NCI-H1436 treated with DMSO at 0.1 percent for 48 hours (cell line): ENCODE results near the gene MAPKAPK2.

ENCODE experiments used
- DNase-seq: peaks from one replicate; lab custom pipeline; 2025; lab: John Stamatoyannopoulos, UW

MAPKAPK2 gene

DNA sequence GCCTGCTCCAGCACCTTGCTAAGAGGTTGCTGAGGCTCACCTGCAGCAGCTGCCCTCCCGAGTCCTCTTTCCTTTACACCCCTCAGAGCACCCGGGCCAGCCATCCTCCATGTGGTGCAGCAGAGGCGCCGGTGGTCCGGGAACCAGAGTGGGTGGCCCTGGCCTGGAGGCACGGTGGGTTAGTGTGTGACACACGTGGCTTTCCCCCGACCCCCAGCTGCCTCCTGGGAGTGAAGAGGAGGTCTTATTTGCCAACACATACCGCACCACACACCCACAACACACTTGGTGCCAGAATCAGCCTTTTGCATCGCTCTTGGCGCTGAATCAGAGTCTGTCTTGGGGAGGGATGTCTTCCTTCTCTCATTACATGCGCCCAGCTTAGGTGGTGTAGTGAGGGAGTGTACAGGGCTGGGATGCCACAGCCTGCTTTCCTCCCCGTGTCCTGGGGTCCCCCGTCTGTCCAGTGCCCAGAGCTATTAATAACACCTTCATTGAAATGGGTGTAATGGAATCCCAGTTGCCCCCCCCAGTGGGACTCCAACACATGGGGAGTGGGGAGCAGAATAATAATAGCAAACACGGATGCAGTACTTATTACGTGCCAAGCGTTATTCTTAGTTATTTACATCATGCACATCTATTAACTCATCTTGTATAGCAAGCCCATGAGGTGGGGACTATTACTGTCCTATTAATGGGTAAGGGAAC is 38.2 kb downstream of the MAPKAPK2 start:
- no peak for DNase-seq

DNA sequence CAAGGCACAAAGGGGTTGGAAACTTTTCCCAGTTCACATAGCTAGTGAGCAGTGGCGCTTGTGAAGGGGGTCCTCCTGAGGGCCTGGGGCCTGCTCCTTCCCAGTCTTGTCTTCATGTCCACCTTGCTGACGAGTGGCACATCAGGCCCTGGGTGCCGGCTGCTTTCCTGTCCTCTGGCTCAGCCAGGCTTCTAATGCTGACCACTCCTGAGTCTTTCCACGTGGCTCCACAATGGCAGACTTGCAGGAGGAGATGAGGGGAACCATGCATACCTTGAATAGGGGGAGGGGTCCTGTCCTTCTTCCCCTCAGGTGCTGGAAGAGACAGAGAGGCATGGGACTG is 38.7 kb downstream of the MAPKAPK2 start:
- no peak for DNase-seq

DNA sequence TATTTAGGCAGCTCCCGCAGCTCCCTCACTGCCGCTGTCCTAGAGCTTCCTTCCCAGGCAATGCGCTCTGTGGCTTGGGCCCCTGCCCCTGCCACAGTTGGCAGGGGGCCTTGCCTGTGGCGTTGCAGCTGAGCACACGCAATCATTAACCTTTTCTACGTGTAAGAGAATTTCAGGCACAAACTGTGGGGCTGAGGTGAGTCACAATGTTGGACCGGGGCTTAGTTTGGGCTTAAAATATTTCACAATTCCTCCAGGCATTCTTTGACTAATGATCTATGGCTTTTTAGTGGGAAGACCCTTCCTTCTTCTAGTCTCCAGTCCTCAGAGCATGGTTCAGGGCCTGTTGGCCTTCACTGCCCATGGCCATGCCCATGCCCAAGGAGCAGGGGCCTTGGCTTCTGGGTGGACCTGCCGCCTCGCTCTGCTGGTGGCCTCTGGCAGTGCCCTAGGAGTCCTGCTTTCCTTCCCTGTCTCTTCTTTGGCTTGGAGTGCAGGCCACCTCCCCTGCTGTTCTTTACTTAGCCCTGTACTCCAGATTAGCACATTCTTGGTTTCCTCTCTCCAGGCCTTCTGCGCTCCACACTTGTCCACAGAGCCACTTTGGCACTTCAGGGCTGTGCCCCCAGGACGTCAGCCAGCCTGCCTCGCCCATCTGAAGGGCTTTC is 39.2 kb downstream of the MAPKAPK2 start:
- DNase-seq, result no peak

DNA sequence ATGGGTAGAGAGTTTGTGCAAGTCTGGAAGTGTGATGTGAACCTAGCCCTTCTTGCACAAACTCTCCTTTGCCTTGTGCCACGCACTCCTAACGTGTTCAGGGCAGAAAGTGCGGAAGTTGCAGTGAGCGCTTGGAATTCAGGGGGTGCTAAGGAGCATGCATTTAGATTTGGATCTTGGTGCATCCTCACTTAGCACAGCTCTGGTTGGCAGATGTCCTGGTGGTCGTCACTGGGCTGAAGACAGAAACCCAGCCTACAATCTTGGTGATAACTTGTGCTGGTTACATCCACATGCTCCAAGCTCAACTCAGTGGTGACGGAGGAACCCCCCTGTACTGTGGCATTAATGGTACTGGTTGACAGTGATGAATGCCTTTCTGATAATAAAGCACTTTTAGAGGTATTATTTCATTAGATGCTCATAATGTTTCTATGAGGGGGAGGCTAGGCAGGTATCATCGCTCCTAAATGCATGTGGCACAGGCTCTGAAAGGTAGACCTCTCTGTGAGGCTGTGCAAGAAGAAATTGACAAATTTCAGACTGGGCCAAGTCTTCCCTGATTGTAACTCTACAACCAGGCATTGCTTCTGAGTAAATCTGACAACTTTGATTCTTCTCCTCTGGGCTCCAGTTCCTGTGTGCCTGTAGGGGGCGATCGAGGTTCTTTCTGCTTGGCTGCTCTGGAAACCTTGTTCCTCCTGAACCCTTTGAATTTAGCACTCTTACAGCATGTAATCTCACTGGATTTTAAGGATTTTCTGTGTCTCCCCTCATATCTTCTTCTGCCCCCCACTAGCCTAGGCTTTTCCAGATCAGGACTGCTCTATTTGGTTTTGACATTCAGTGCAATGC is 40.6 kb downstream of the MAPKAPK2 start:
- no peak for DNase-seq

DNA sequence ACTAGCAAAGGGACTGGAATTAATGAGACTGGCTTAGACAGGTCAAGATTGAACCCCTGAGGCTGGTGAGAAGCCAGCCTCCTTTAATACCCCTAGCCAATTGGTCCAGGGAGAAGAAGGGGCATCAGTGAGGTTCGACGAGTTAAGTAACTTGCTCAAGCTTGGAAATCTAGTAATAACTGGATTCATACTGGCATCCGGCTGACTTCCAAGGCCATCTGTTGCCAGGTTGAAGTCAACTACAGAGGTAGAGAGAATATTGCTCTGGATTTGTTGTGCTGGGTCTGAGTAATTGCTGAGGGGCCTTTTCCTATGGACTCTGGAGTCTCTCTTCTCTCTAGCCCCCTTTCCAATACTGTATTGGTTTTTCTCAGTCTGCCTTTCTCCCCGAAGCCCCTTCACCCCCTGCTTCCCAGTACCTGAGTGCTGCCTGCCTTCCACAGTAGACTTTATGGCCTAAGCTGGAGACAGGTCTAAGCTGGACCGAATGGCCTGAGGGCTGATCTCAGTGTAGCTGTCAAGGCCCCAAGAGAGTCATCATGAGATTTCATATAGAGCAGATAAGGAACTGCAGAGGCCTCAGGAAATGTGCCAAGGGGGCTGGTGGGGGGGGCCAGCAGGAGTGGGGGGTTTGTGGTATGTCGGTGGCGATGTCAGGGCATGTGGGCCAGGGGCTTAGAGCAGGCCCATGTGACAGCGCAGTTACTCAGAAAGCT is 43.4 kb downstream of the MAPKAPK2 start:
- no peak for DNase-seq

DNA sequence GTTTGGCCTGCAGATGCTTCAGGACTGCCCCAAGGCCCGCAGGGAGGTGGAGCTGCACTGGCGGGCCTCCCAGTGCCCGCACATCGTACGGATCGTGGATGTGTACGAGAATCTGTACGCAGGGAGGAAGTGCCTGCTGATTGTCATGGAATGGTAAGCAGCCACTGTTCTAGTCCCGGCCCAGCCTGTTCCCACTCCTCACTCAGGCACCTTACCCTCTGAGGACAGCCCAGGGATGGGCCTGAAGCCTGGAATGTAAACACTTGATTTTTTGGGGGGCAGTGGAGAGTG is 43.9 kb downstream of the MAPKAPK2 start:
- no peak for DNase-seq

- no peak for DNase-seq
These were observed 44.3 kb downstream of the MAPKAPK2 start for GRCh38 chr1:206729050-206729449.

GRCh38 chr1:206729507-206729906 is 44.8 kb downstream of the MAPKAPK2 start:
- no peak for DNase-seq

GRCh38 chr1:206732508-206732907 is 47.8 kb downstream of the MAPKAPK2 start:
- DNase-seq, result no peak

GRCh38 chr1:206732992-206733391 is 48.3 kb downstream of the MAPKAPK2 start:
- no peak for DNase-seq

GRCh38 chr1:206734499-206735142 is 49.9 kb downstream of the MAPKAPK2 start:
- no peak for DNase-seq

- DNase-seq, result no peak
These were observed 50.9 kb downstream of the MAPKAPK2 start for GRCh38 chr1:206735553-206736031.

GRCh38 chr1:206736878-206737728 is 52.4 kb downstream of the MAPKAPK2 start:
- no peak for DNase-seq

- DNase-seq, result no peak
These were observed 53.1 kb downstream of the MAPKAPK2 start for GRCh38 chr1:206737729-206738201.

- no peak for DNase-seq
These were observed 54.0 kb downstream of the MAPKAPK2 start for GRCh38 chr1:206738370-206739366.

DNA sequence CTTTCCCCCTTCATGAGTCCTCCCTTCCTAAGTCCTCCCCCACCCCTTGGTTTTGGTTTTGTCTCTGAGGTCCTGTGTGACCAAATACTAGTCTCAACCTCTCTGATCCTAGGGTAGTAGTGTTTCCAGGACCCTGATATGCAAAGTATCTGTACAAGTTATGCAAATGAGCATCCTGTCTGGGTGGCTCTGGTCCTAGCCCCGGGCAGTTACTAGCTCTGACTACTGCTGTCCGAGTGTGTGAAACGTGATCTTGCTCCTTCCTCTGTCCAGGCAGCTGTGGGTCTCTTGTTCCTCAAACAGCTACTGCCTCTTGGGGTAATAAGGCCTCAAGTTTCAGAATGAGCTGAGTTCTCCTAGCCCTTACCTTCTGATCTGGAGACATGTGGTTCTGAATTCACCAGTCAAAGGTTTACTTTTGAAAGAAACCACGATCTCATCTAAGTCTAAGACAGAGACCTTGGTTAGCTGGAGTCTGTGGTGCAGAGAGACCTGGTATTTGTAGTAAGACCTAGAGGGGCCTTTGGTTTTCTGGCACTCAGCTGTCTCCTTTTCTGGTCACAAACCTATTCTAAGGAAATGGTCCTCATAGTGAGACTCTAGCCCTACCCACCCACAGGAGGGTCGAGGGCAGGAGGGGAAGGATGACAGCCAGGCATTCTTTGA is 54.8 kb downstream of the MAPKAPK2 start:
- DNase-seq, result no peak

DNA sequence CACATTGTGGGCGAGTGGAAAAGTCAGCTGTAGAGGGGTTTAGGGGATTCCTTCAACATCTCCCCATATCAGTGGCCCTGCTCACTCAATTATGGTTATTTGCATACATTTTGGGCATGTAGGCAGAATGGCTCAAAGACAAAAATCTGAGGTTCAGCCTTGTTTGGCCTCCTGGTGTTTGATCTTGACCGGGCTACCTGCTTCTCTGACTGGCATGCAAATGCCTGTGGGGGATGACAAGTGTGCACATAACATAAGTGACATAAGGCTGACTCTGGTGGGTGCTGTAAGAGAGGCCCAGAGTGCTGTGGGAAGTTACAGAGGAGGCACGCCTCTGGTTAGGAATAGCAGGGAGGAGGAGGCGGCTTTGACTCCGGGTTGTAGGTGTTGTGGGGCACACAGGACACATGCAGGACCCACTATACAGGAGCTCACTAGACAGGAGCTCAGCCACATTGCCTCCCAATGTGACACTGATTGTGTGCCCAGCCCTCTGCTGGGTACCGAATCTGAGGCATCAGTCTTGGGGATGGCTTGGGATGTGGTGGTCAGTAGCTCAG is 56.5 kb downstream of the MAPKAPK2 start:
- DNase-seq, result no peak

DNA sequence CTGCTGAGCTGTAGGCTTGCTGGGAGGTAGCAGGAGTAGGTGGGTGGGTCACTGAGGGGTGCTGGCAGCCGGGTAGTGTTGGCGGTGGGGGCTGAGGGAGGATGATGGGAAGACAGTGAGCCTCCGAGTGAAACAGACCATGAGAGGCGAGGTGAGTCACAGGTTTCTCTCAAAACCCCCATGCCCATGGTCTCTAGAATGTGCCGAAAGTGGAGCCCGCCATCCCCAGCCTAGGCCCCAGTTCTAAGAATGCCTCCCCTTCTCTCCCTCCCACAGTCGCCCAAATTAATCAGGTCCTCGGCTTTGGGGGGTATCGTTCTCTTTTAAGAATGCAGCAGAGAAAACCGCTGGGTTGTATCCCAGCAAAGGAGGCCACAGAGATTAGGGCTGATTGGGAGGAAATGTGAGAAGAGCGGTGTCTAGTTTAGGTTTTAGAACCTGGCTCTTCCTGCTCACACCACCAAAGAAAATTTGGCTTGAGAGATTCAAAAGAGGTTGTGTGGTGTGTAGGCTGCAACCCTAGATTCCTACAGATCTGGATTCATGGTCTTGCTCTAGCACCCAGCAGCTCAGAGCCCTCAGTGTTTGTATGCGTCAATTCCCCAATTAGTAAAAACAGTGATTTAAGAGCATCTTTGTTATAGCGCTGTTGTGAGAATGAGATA is 58.1 kb downstream of the MAPKAPK2 start:
- no peak for DNase-seq
